Prostate gland (tissue), 2 donors: ENCODE data around the gene LRRC42. TPM values are rescaled to one million over a fixed set of nuclear protein-coding genes. Genes with fewer than 3 reads are reported as not detected.

Source experiments
- DNase-seq: peaks from one replicate; pipeline ENCODE4 v3.0.0-alpha.2; 2019; ENCODE audit warnings: low spot score
- H3K27ac ChIP-seq, 2 donors: fragments of 200-600 bp; sonication (generic); 2 replicates each; pipeline ENCODE4 v1.5.1; 2017 to 2019
- H3K27me3 ChIP-seq: fragments of 200-600 bp; sonication (generic); replicated peaks from 2 replicates; pipeline ENCODE4 v1.5.1; 2019; ENCODE audit not compliant: insufficient read depth
- H3K36me3 ChIP-seq, 2 donors: fragments of 200-600 bp; sonication (generic); 1 replicate in 1 of 2; 2 replicates in 1 of 2; pipeline versions ENCODE4 v1.5.1 to v1.8.1; 2017 to 2019
- H3K4me1 ChIP-seq: fragments of 200-600 bp; sonication (generic); replicated peaks from 2 replicates; pipeline ENCODE4 v1.5.1; 2019
- H3K4me3 ChIP-seq, 2 donors: fragments of 200-600 bp; sonication (generic); 2 replicates each; pipeline ENCODE4 v1.5.1; 2017 to 2019
- H3K9me3 ChIP-seq: fragments of 200-600 bp; sonication (generic); 2 replicates; pipeline ENCODE4 v1.5.1; 2017
- CTCF ChIP-seq, 4 experiments: fragments of 200-600 bp in 2 of 4; fragments of 450-650 bp in 2 of 4; sonication (generic) in 2 of 4; IDR thresholded peaks; 1 replicate in 3 of 4; 2 replicates in 1 of 4; pipeline ENCODE4 v1.5.1; 2016 to 2019; ENCODE audit warnings: antibody characterized with exemption in 4 of 4, mild to moderate bottlenecking in 2 of 4, moderate library complexity in 2 of 4
- POLR2A ChIP-seq: fragments of 450-650 bp; IDR thresholded peaks from one replicate; pipeline ENCODE4 v1.6.1; 2016; ENCODE audit warnings: antibody characterized with exemption, mild to moderate bottlenecking
- POLR2AphosphoS5 ChIP-seq: sonication (generic); formaldehyde crosslinking; IDR thresholded peaks from one replicate; pipeline ENCODE4 v1.6.1; 2017; ENCODE audit warnings: antibody characterized with exemption
- WGBS: methylation state at CpG from one replicate; pipeline ENCODE4 v1.1.5; 2018; 5-methylcytosine and 5-hydroxymethylcytosine counted together
- intact Hi-C: fragments of 100-400 bp; cut with DNase I; formaldehyde crosslinking; loops from one replicate; pipeline ENCODE4 v1.14.2; 2022
- total RNA-seq, 2 donors: library from RNA; depleted of rRNA; stranded (reverse); fragments of >200 nt; gene quantifications; one replicate each; pipeline ENCODE4 v1.1.0, GENCODE V29; 2016

Gene LRRC42
- total RNA-seq, 2 donors from 2014 or later, result 21.1 to 31.8 TPM

GRCh38 chr1:53957194-53957818 lies 11.2 kb downstream of the LRRC42 start:
- intact Hi-C loops, result no loop called here
- Histone ChIP-seq H3K4me3 (no peak overlapping the region), H3K4me1 (peaks cover 6% of the 10 kb centered on the region), H3K27ac (peak overlapping the region; percentile 15 to 42), H3K27me3 (no peaks in the 10 kb centered on the region), H3K36me3 (no peaks in the 10 kb centered on the region), H3K9me3 (no peaks in the 10 kb centered on the region)
- no peak for DNase-seq
- TF ChIP-seq POLR2AphosphoS5 (no peak), POLR2A (no peak)
- 28% methylated on average over 3 of the region's 3 CpGs for WGBS

GRCh38 chr1:53959664-53960250 lies 13.6 kb downstream of the LRRC42 start:
- Histone ChIP-seq H3K36me3 (no peaks in the 10 kb centered on the region), H3K9me3 (no peaks in the 10 kb centered on the region), H3K4me1 (peaks cover 6% of the 10 kb centered on the region), H3K4me3 (no peak overlapping the region), H3K27me3 (no peaks in the 10 kb centered on the region), H3K27ac (no peak overlapping the region)
- DNase-seq, result no peak
- TF ChIP-seq POLR2A (no peak), CTCF (IDR thresholded peaks at IDR 0.05) (peak; percentile 12 to 79 (median 64)), POLR2AphosphoS5 (no peak)
- intact Hi-C loops, result no loop called here

GRCh38 chr1:53962395-53962794 lies 16.2 kb downstream of the LRRC42 start:
- no peak for DNase-seq
- Histone ChIP-seq H3K4me1 (peaks cover 1% of the 10 kb centered on the region), H3K36me3 (peaks cover 0 to 8% of the 10 kb centered on the region in 2 donors), H3K27ac (no peak overlapping the region), H3K4me3 (no peak overlapping the region), H3K27me3 (no peaks in the 10 kb centered on the region), H3K9me3 (no peaks in the 10 kb centered on the region)
- intact Hi-C loops, result no loop called here
- WGBS, result 97% methylated on average over 4 of the region's 4 CpGs
- TF ChIP-seq POLR2A (no peak), CTCF (IDR thresholded peaks at IDR 0.05) (no peak), POLR2AphosphoS5 (no peak)

- Histone ChIP-seq H3K27ac (no peak overlapping the region), H3K4me3 (no peak overlapping the region), H3K9me3 (no peaks in the 10 kb centered on the region), H3K4me1 (no peaks in the 10 kb centered on the region), H3K36me3 (peaks cover 0 to 18% of the 10 kb centered on the region in 2 donors), H3K27me3 (no peaks in the 10 kb centered on the region)
- no peak for DNase-seq
- TF ChIP-seq POLR2A, result no peak
- TF ChIP-seq POLR2AphosphoS5, result no peak
- no peak for TF ChIP-seq CTCF (IDR thresholded peaks at IDR 0.05)
- WGBS, result 88% methylated on average over 4 of the region's 4 CpGs
- intact Hi-C loops, result no loop called here
Observed at GRCh38 chr1:53963460-53963859, 17.3 kb downstream of the LRRC42 start.

- H3K4me3 ChIP-seq, result no peak overlapping the region
- 85% methylated on average over 5 of the region's 5 CpGs for WGBS
- H3K4me1 ChIP-seq, result no peaks in the 10 kb centered on the region
- H3K27me3 ChIP-seq, result no peaks in the 10 kb centered on the region
- no peak for TF ChIP-seq POLR2A
- TF ChIP-seq CTCF (IDR thresholded peaks at IDR 0.05), result no peak
- no peak for TF ChIP-seq POLR2AphosphoS5
- intact Hi-C loops, result no loop called here
- no peak for DNase-seq
- H3K36me3 ChIP-seq, result peaks cover 0 to 18% of the 10 kb centered on the region in 2 donors
- no peak overlapping the region for H3K27ac ChIP-seq
- H3K9me3 ChIP-seq, result no peaks in the 10 kb centered on the region
Observed at GRCh38 chr1:53964109-53964508, 18.0 kb downstream of the LRRC42 start.
